ENCODE data around the gene CDH4.

The CDH4 gene

GRCh38 chr20:61749406-61750075 is 497.5 kb downstream of the CDH4 start:
- no peak for DNase-seq

- DNase-seq, result no peak
These were observed 498.0 kb downstream of the CDH4 start for GRCh38 chr20:61750093-61750492.

GRCh38 chr20:61752576-61752975 is 500.5 kb downstream of the CDH4 start:
- no peak for DNase-seq

GRCh38 chr20:61753316-61753942 is 501.4 kb downstream of the CDH4 start:
- no peak for DNase-seq

GRCh38 chr20:61753987-61754956 is 502.2 kb downstream of the CDH4 start:
- DNase-seq, result no peak

GRCh38 chr20:61754976-61755778 is 503.1 kb downstream of the CDH4 start:
- DNase-seq, result no peak

- DNase-seq, result no peak
These were observed 504.1 kb downstream of the CDH4 start for GRCh38 chr20:61755971-61756845.

GRCh38 chr20:61756966-61757677 is 505.1 kb downstream of the CDH4 start:
- DNase-seq, result no peak

- no peak for DNase-seq
These were observed 505.9 kb downstream of the CDH4 start for GRCh38 chr20:61757678-61758563.

GRCh38 chr20:61758564-61759200 is 506.6 kb downstream of the CDH4 start:
- DNase-seq, result no peak

GRCh38 chr20:61759286-61760065 is 507.4 kb downstream of the CDH4 start:
- no peak for DNase-seq

- DNase-seq, result no peak
These were observed 508.3 kb downstream of the CDH4 start for GRCh38 chr20:61760321-61760720.

- no peak for DNase-seq
These were observed 508.7 kb downstream of the CDH4 start for GRCh38 chr20:61760731-61761130.

- DNase-seq, result no peak
These were observed 509.5 kb downstream of the CDH4 start for GRCh38 chr20:61761453-61762166.

GRCh38 chr20:61762167-61762710 is 510.2 kb downstream of the CDH4 start:
- DNase-seq, result no peak

- no peak for DNase-seq
These were observed 511.1 kb downstream of the CDH4 start for GRCh38 chr20:61762886-61763739.

All from NCI-H2029 (cell line).